MCF 10A (cell line): Measurements from ENCODE around the gene OR8A1. TPM values are rescaled to one million over a fixed set of nuclear protein-coding genes. Genes with fewer than 3 reads are reported as not detected.

Source experiments
- BruUV-seq: library from RNA; stranded (reverse); fragments of 400-500 nt; replicated peaks from 2 replicates; lab custom pipeline; 2021; lab: Mats Ljungman, UMichigan
- CTCF ChIA-PET: fragments of 300-600 bp; sonication (Branson Sonifier 250); formaldehyde crosslinking; extraction: SDS; loops from one replicate; lab custom pipeline; 2021; ENCODE audit warnings: antibody characterized with exemption, inconsistent platforms; lab: Yijun Ruan, JAX
- POLR2A ChIA-PET: fragments of 300-600, 350-650 bp; sonication (Branson Sonifier 250); formaldehyde crosslinking; extraction: SDS; loops from one replicate; lab custom pipeline; 2020; ENCODE audit warnings: antibody characterized with exemption, inconsistent platforms; lab: Yijun Ruan, JAX
- DNase-seq: peaks from one replicate; pipeline ENCODE4 v3.0.0-alpha.2; 2018; ENCODE audit not compliant: unreplicated experiment
- H3K27ac Mint-ChIP-seq: one replicate; pipeline ENCODE4 v1.8.0; 2022; ENCODE audit warnings: mild to moderate bottlenecking, low read depth, mixed read lengths; ENCODE audit not compliant: unreplicated experiment
- H3K27me3 Mint-ChIP-seq: one replicate; pipeline ENCODE4 v1.8.0; 2022; ENCODE audit warnings: mixed read lengths; ENCODE audit not compliant: insufficient read depth, unreplicated experiment
- H3K36me3 Mint-ChIP-seq: one replicate; pipeline ENCODE4 v1.8.0; 2022; ENCODE audit warnings: mild to moderate bottlenecking, moderate library complexity, mixed read lengths; ENCODE audit not compliant: insufficient read depth, unreplicated experiment
- H3K4me1 Mint-ChIP-seq: one replicate; pipeline ENCODE4 v1.8.0; 2022; ENCODE audit warnings: mixed read lengths; ENCODE audit not compliant: insufficient read depth, unreplicated experiment
- H3K4me3 Mint-ChIP-seq: one replicate; pipeline ENCODE4 v1.8.0; 2022; ENCODE audit warnings: mild to moderate bottlenecking, moderate library complexity, mixed read lengths; ENCODE audit not compliant: unreplicated experiment
- H3K9me3 Mint-ChIP-seq: one replicate; pipeline ENCODE4 v1.8.0; 2022; ENCODE audit warnings: mixed read lengths; ENCODE audit not compliant: unreplicated experiment
- CTCF ChIP-seq: fragments of 200-600 bp; IDR thresholded peaks from one replicate; pipeline ENCODE4 v1.8.0; 2022; ENCODE audit warnings: antibody characterized with exemption, mild to moderate bottlenecking; ENCODE audit not compliant: unreplicated experiment
- intact Hi-C: fragments of 100-400 bp; cut with micrococcal nuclease; formaldehyde crosslinking; loops from 2 replicates; pipeline ENCODE4 v1.14.1; 2022
- total RNA-seq: library from RNA; stranded (reverse); gene quantifications from 2 replicates; pipeline ENCODE4 v1.2.3, GENCODE V29; 2022

Gene OR8A1
- total RNA-seq, 1 experiment from 2014 or later = not detected

DNA sequence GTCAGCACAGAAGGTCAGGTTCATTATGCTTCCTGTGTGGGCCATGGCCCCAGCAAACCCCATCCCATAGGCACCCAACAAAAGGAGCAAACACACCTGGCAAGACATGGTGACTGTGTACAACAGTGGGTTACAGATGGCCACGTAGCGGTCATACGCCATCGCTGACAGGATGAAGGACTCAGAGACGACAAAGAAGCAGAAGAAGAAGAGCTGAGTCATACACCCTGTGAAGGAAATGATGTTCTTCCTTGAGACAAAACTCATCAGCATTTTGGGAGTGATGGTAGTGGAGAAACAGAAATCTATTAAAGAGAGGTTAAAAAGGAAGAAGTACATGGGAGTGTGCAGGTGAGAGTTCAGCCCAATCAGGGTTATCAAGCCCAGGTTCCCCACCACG is 26.7 kb upstream of the OR8A1 start:
- peaks cover 44% of the 10 kb centered on the region for H3K27me3 Mint-ChIP-seq
- intact Hi-C loops = no loop called here
- no peak for TF ChIP-seq CTCF
- ChIA-PET CTCF (interaction anchor here (1.2 kb wide), 1 partner anchor 14 kb away, joined by 3 read pairs; no protein-coding TSS in a partner anchor), POLR2A (no interaction called here)
- no peaks in the 10 kb centered on the region for H3K36me3 Mint-ChIP-seq
- no peak for DNase-seq
- H3K9me3 Mint-ChIP-seq = no peaks in the 10 kb centered on the region
- no peaks in the 10 kb centered on the region for H3K4me1 Mint-ChIP-seq
- no peak overlapping the region for H3K4me3 Mint-ChIP-seq
- no peak overlapping the region for H3K27ac Mint-ChIP-seq
- BruUV-seq = no TSS peak

DNA sequence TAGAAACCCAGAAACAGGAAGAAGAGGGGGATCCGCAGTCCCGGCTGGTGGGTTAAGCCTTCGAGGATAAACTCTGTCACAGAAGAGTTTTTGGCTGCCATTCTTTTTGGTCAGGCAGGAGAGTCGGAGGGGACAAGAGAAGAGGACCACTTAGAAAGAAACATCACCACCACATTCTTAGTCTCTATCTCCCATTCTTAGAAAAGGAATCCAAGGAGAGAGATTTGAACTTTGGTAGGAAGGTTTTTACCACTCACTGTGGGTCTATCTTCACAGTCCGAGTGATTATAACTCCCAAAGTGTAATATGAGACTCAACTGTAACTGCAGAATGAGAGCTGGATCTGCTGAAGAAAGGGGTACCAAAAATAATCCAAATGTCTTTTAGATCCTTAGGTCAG is 26.2 kb upstream of the OR8A1 start, which contains the start of gene OR8B12:
OR8B12 (minus strand) TSS at position 101 of the 400 bp plus-strand sequence; CDS start at position 101, 0 bp downstream.
- ChIA-PET CTCF (interaction anchor here (1.2 kb wide), 1 partner anchor 14 kb away, joined by 3 read pairs; no protein-coding TSS in a partner anchor), POLR2A (no interaction called here)
- no peaks in the 10 kb centered on the region for H3K9me3 Mint-ChIP-seq
- H3K4me3 Mint-ChIP-seq = no peak within 1 kb of the TSS
- H3K36me3 Mint-ChIP-seq = no peaks in the 10 kb centered on the region
- BruUV-seq = no TSS peak
- H3K27ac Mint-ChIP-seq = no peak within 1 kb of the TSS
- TF ChIP-seq CTCF = no peak
- no peaks in the 10 kb centered on the region for H3K4me1 Mint-ChIP-seq
- peaks cover 48% of the 10 kb centered on the region for H3K27me3 Mint-ChIP-seq
- DNase-seq = no peak
- intact Hi-C loops = no loop called here

DNA sequence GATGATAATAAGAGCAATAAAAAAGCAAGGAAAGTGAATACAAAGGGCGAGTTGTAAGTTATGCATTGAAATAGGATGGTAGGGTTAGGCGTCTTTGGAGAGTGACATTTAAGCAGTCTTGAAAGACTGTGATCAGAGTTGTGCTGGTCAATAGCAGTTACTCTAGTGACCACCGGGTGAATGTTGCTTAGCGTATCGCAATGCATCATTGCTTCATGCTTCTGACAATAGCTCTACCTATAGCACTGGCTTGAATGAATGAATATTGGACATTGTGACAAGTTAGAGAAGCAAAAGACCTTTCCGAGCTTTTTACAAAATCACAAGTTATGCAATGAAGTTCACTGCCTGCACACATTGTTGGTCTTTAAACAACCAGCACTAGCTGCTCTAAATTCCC is 18.6 kb upstream of the OR8A1 start:
- BruUV-seq = no TSS peak
- POLR2A ChIA-PET = interaction anchor here (0.6 to 1.2 kb wide), 2 partner anchors 8 to 71 kb away, joined by 3 read pairs; partner anchors contain the start of gene TBRG1

DNA sequence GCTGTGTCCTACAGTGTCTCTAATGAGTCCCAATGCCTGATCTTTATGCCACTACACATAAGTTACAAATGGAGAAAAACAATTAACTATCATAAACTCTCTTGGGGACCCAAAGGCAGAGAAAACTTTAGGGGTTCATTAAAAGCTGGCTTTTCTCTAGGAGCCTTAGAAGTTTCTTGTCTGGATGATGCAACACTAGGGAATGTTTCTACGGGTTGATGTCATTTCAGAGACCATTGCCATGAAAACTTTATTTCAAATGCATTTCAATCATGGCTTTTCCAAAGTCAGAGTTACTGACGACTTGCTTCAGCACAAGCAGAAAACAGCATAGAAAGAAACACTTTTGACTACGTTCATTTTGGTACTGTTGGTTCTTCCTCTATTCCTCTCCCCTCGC is 17.8 kb upstream of the OR8A1 start:
- Mint-ChIP-seq H3K27me3 (peaks cover 21% of the 10 kb centered on the region), H3K4me3 (no peak overlapping the region), H3K4me1 (no peaks in the 10 kb centered on the region), H3K27ac (no peak overlapping the region), H3K36me3 (no peaks in the 10 kb centered on the region), H3K9me3 (no peaks in the 10 kb centered on the region)
- no peak for TF ChIP-seq CTCF
- POLR2A ChIA-PET = interaction anchor here (0.6 kb wide), 1 partner anchor 239 kb away, joined by 3 read pairs; no protein-coding TSS in a partner anchor
- intact Hi-C loops = no loop called here
- BruUV-seq = no TSS peak
- CTCF ChIA-PET = interaction anchor here (0.9 kb wide), 1 partner anchor 175 kb away, joined by 4 read pairs; no protein-coding TSS in a partner anchor
- no peak for DNase-seq

More for the DNA sequence above, 18.6 kb upstream of the OR8A1 start:
- peaks cover 16% of the 10 kb centered on the region for H3K27me3 Mint-ChIP-seq
- no peak for TF ChIP-seq CTCF
- intact Hi-C loops = no loop called here
- no peaks in the 10 kb centered on the region for H3K36me3 Mint-ChIP-seq
- H3K4me1 Mint-ChIP-seq = no peaks in the 10 kb centered on the region
- DNase-seq = no peak
- no peak overlapping the region for H3K27ac Mint-ChIP-seq
- no peak overlapping the region for H3K4me3 Mint-ChIP-seq
- CTCF ChIA-PET = interaction anchor here (0.5 to 1.7 kb wide), 6 partner anchors 17 to 1528 kb away, joined by 3 to 5 read pairs (median 4); partner anchors contain the start of gene OR8A1
- no peaks in the 10 kb centered on the region for H3K9me3 Mint-ChIP-seq
